IPS-NIHi11 (cell line): ENCODE data around the gene PTPRR.
"Not testable (repeated sequence)": the region's sequence is repeated elsewhere in the genome, so short reads cannot be mapped to it uniquely, and the experiment has no call there.

Experiments
- DNase-seq: peaks from one replicate; pipeline ENCODE4 v3.0.0; 2012; ENCODE audit warnings: mixed read lengths, low spot score

PTPRR gene

DNA sequence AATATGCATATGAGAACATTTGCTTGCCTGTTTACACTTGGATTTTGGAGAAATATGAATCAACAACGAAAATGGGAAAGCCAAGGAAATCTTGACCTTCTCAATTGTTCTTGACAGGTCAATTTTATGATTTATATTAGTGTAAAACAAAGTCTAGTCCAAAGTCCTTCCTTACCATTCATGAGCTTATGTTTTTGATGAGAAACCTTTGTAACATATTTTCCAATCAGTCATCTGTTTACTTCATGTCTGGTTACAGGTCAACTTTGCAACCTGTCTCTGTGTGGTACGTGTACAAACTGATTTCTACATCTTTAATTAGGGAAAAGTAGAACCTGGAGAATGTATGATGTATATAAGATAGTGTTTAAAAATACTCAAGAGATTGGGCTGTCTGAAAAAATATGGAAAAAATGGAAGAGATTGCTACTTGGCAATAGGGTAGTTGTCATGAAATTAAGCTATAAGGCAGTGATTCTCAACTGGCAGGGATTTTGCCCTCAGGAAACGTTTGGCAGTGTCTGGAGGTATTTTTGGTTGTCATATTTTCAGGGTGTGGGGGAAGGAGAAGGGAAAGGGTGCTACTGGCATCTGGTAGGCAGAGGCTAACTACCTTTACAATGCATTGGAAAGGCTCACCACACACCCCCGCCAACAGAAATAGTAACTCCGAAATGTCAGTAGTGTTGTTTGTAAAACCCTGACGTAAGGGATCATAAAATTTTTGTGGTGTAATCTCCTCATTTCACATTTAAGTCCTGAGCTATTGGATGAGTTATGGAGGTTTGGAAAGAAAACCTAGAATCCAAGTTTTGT is 172.9 kb downstream of the PTPRR start:
- DNase-seq = no peak

DNA sequence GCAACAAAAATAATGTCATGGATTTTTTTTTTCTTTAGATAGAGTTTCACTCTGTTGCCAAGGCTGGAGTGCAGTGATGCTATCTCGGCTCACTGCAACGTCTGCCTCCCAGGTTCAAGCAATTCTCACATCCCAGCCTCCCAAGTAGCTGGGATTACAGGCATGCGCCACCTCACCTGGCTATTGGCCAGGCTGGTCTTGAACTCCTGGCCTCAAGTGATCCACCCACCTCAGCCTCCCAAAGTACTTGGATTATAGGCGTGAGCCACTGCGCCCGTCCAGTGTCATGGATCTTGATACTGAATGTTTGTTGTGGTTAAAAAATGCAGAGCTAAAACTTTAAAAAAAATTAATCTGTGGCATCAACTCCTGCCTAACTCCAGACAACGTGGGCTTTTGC is 175.5 kb downstream of the PTPRR start:
- DNase-seq = no peak

DNA sequence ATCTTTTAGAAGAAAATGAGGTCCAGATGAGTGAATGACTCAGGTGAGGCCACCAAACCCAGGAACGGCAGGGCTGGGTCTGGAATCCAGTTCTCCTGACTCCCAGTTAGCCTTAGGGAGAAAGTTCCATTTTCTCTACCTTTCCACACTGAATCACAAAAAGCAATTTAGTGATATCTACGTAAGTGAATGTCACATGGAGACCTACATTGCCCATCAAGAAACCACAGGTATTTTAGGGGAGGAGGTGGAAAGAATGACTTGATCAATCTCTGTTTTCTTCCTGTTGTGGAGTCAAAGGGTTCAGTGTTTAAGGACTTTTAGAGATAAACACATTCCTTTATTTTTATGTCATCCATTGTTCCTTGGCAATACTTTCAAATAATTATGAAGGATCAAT is 176.4 kb downstream of the PTPRR start:
- no peak for DNase-seq

DNA sequence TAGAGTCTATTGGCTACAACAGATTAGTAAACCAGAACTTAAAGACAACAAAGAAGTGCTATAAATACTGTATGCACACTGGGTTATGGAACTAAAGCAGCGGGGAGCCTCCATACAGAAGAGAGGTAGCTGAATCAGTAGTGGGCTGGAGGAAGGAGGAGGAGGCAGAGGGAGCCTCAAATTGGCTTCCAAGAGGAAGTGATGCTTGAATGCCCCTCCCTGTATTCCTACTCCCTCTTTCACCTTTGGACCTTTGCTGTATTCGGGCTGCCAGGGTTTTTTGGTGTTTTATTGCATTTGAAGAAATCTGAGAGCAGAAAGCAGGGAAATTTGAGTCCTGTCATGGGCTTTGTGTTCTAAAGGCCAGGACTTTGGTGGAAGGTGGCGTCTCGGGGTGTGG is 179.3 kb downstream of the PTPRR start:
- DNase-seq = no peak

DNA sequence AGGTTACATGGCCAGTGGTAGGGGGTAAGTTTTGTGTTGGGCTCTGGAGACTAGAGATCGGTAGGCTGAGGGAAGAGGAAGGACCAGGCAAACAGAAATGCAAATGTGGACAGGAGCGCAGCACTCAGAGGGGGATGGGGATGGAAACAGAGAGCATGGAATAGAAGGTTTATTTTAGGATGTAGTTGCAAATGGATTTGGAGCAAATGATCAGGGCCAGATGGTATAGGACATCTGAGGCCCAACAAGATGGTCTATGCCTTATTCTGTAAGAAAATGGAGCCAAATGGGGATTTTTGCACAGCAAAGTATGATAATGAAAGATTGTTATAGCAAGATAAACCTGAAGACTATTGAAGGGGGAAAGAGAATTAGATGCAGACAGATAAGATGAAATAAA is 180.8 kb downstream of the PTPRR start:
- no peak for DNase-seq

DNA sequence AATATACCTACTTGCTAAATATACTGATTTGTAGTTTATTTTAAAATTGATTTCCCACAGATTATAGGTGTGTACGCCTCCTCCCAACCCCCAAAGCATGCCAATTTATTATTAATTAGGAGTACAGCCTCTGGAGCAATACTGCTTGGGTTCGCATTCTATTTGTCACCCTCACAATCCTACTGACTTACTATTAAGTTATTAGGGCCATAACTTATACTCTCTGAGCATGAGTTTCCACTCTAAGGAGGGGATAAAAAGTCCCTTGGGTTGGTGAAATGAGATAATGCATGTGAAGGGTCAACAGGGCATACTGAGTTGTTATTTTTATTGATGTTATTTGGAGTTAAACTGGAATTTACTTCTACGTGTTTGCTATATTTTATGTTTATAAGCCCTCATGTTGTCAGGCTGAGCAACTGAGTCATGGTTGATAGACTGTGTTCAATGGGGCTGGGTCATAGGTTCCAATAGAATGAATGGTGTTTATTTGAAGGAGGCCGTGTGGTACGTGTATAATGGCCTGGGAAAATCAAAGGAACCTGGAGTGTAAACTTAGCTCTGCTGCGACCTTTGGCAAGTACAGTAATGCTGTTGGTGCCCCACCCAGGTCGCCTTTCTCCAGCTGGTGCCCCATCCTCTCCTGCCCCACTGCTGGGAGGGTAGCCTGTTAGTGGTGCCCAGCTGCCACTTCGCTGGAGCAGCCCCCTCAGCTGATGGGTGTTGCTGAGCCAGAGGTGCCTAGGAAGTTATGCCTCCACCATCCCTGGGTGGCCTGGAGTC is 184.0 kb downstream of the PTPRR start:
- DNase-seq = no peak

DNA sequence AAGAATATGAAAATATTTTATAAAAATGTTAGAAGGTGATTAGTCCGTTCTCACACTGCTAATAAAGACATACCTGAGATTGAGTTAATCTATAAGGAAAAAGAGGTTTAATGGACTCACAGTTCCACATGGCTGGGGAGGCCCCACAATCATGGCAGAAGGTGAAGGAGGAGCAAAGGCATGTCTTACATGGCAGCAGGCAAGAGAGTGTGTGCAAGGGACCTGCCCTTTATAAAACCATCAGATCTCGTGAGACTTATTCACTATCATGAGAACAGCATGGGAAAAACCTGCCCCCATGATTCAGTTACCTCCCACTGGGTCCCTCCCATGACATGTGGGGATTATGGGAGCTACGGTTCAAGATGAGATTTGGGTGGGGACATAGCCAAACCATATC is 185.3 kb downstream of the PTPRR start:
- DNase-seq = not testable (repeated sequence)

DNA sequence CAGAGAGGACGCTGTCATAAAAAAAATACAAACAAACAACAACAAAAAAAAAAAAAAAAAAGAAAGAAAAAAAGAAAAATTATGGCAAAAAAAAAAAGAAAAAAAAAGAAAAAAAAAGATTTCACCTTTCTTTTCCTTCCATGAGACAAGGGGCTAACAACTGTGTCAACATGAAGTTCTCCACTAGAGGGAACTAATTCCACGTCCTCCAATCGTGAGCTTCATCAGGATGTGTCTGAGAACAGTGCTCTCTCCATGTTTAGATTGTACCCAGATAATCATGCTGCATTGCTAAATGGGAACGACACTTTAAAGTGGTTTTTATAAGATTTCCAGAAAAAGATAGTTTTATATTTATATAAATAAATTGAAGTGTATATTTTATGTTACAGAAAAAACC is 187.2 kb downstream of the PTPRR start:
- DNase-seq = peak; percentile 78

DNA sequence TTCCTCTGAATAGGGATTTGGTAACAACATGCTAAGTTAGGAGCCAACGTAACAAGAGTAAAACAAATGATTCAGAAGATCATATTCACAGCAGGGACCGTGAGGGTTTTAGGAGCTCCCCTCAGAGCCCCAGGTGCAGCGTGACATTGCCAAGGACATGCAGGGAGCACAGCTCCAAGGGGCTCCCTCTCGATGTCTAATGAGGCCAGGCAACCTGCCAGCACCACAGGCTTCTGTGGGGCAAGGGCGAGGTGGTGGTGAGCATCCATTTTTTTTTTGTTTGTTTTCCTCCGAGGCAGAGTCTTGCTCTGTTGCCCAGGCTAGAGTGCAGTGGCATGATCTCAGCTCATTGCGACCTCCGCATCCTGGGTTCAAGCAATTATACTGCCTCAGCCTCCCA is 188.3 kb downstream of the PTPRR start:
- DNase-seq = no peak

DNA sequence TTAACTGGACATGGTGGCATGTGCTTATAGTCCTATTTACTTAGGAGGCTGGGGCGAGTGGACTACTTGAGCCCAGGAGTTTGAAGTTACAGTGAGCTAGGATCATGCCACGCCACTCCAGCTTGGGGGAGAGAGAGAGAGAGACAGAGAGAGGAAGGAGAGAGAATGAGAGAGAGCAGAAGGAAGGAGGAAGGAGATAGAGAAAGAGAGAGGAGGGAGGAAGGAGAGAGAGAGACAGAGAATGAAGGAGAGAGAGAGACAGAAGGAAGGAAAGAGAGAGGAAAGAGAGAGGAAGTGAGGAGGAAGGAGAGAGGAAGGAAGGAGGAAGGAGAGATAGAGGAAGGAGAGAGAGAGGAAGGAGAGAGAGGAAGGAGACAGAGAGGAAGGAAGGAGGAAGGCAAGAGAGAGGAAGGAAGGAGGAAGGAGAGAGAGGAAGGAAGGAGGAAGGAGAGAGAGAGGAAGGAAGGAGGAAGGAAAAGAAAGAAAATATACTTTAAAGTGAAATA is 189.8 kb downstream of the PTPRR start:
- no peak for DNase-seq

DNA sequence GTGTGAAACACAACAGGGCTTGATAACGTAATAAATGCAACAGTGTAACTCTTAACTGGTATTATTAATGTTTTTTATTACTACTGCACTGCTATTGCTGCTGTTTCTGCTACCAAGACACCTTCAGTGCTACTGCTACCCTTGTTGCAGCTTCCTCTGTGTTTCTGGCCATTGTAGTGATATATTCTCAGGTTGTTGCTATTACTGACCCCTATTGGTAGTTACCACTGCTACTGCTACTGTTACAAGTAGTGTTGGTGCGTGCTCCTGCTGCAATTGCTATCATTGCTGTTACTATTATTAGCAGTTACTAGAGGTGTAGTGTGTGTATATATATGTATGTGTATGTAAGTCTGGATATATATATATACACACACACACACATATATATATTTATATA is 196.1 kb downstream of the PTPRR start:
- DNase-seq = peak; percentile 45

DNA sequence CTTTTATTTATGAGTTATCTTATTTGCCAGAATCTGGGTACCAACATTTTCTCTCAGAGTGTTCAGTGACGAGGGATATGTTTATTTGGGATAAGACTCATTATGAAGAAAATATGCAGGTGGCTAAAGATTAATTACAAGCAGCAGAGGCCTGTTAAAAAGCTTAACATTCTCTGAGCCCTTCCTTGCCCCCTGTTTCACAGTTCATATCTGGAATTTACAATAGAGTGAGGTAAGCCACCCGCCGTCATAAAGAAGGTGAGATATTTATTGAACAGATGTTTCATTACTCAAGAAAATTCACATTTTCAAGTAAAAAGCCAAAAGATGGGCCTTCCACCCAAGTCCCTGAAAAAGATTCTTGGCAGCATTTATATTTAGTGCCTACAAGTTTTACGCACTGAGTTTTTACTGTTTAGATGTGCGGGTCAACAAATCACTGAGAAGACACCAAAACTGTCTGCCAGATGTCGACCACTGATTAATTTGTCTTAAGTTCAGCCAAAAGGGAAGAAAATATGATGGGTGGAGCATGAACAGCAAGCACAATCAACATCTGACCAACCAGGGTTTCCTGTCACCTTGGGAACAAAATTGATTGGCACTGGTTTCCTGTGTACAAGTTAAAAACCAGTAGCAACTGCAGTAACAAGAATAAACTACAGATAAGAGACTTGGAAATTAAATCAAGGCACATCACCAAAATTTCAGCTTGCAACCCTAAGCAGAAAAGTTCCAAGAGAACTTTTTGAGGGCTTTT is 197.8 kb downstream of the PTPRR start:
- DNase-seq = no peak

DNA sequence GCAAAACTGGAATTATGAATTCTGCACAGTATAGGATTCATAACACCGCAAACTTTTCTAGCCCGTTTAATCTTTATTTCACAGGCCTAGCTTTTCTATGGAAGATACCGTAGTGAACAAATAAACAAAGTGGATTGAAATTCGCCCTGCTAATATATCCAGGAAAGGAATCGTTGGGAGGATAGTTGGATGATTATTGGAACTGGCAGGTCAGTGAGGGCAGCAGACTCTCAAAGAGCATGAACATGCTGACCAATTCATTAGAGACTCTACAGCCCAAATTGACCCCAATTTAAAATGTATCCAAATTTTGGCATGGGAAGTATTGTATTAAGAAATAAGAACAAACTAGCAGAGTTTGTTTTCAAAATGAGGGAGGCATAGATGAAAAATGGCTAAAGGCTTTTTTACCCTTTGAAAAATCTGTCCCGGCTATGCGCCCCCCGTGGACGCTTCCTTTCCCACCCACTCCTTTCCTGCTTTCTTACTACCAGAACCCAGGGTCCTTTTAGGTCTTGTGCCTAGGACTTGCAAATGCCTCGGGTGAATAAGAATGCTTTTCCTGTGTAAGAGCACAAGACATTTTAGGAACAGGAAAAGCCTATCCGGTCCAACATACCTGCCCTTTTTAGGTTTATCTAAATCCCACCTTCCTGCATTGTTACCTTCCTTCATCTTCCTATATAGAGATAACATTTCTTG is 198.7 kb downstream of the PTPRR start:
- peak; percentile 47 for DNase-seq

DNA sequence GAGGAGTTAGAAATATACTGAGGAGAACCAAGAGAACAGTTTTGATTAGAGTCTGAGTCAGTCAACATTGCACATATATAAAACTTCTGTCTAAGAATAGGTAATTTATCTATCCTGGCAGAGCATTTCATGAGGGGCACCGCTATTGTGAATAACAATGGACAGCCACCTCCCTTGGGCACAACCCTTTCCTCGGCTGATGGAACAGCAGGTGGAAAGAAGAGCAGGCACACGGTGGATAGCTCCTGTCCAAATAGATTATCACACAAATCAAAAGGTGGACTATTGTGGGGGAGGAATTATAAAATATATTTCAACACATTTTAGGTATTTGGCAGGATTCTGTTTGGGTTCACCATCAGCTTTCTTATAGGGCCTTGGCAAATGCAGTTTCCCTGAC is 199.3 kb downstream of the PTPRR start:
- DNase-seq = no peak

DNA sequence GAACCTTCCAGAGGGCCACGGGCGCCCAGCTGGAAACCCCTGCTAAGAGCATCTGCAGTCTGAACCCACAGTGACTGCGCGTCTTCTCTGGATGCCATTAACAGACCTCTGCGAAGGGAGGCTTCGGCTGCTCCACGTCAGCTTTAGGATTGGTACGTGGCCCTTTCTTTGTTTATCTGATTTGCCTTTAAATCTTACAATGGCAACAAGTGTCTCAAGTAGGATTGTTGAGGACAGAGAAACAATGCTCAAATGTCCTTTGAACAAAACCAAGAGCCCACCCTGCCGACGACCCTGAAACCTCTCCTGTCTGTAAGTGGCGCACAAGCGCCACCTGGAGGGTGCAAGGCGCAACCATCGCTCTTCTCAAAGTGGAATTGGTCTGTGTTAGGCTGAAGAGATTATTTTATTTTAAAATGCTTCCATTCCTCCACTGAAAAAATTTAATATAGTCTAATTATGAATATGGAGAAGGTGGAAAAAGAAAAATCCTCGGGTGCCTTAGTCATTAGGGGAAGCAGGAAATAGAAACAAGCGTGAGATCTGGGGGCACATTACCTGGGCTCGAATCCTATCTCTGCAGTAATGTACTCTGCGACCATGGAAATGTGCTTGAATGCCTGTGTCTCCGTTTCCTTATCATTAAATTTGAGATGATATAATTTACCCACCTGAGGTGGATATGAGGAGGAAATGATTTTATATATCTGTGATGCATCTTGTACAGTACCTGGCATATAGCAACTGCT is 200.7 kb downstream of the PTPRR start:
- peak; percentile 66 for DNase-seq

DNA sequence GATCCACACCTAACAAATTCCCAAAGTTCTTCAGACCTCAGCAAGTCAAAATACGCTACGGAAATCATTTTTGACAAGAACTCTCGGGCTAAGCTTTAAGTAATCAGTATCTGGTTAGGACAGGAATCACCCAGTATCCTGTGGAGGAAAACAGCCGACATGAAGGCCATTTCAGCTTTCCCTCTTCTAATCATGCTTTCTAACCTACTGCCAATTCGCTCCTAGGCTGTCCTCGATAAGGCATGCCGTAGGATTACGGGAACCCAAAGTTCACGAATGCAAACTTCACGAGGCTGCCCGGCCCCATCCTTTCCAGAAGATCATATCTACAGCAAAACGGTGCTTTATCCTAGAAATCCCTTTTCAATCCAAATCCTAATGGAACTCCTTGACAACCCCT is 201.5 kb downstream of the PTPRR start:
- no peak for DNase-seq

DNA sequence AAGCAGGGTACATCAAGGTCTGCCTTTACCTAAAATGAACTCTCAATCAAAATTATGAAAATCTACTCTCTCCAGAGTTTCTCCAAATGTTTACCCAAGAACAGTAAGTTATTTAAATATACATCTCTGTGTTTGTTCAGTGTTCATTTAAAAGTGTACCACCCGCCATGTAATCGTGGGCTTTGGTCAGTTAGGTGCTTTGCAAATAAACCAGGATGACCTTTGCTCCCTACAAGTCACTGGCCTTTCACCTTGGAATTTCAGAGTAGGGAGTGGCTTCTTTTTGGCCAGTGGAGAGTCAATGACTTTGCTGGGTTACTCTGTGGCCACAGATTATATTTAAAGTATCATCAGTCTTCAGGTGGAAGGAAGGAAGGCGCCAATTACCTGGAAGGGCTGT is 208.7 kb downstream of the PTPRR start:
- DNase-seq = no peak

DNA sequence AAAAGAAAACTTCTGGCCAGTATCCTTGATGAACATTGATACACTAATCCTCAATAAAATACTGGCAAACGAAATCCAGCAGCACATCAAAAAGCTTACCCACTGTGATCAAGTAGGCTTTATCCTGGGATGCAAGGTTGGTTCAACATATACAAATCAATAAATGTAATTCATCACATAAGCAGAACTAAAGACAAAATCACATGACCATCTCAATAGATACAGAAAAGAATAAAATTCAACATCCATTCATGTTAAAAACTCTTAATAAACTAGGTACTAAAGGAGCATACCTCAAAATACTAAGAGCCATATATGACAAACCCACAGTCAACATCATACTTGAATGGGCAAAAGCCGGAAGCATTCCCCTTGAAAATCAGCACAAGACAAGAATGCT is 211.5 kb downstream of the PTPRR start:
- no peak for DNase-seq

DNA sequence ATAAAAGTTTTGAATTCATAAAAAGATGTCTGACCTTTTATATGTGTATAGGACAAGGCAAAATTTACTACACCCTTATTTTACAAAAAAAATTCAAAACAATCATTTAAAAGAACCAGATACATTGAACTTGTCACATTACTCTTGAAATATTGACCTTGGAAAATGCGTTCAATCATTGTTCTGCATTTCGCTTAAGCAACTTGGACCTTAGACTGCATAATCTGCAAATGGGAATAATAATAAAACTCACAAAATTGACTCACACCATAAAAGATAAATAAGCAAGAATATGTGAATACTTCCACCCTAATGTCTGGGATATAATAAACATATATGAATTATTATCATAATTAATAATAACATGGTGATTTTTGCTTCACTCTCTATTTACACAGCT is 213.9 kb downstream of the PTPRR start:
- DNase-seq = no peak

DNA sequence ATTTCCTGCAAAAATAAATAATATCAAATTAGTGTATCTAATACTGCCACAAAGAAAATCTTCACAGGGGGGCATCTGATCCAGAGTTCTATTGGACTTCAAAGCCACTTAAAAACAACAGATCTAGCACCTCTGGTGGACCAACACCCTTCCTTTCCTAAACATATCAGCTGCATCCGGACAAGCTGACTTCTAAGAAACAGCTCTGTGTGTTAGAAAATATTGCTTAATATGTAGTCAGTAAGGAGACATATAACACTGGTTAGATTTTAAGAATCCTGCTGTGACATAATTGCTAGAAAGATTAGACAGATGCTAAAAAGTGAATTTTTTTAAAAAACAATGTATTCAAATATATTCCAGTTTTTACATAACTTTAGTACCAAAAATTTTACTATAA is 222.2 kb downstream of the PTPRR start:
- no peak for DNase-seq

DNA sequence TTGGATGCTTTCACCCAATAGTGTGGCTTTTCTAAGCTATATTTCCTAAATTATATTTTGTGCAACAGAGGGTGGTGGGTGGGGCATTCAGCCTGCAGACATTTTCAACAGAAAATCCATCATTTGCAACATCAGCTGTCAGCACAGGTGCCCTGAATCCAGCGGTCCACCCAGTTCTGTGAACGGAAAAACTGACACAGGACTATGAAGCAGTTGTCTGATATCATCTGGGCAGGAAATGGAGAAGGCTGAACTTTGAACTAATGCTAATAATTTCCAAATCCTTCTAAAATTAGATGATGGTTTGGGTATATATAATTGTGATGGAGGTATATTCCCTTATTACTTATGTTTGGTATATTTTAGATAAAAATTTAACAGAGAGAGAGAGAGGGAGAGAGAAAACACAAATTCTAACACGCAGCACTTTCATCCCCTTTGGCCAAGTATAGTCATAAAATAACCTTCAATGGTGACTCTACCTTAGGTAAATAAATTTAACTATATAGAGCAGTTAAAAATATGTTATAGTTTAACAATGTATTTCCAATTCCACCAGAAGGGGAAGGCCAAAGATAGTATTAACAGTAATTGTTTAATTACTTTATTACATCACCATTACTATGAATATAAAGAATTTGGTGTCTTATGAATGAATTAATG is 225.0 kb downstream of the PTPRR start:
- no peak for DNase-seq
